Mesothelial cell of epicardium (in vitro differentiated cells): Measurements from ENCODE around the gene GPC6. TPM values are rescaled to one million over a fixed set of nuclear protein-coding genes. Genes with fewer than 3 reads are reported as not detected.

Experiments
- DNase-seq, 2 experiments: peaks; one replicate each; pipeline ENCODE4 v3.0.0; 2021; ENCODE audit warnings: low spot score in 2 of 2; ENCODE audit not compliant: unreplicated experiment in 2 of 2
- H3K27ac Mint-ChIP-seq: 2 replicates; pipeline ENCODE4 v1.8.0; 2021; ENCODE audit warnings: mixed read lengths
- H3K27me3 Mint-ChIP-seq: 2 replicates; pipeline ENCODE4 v1.8.0; 2021; ENCODE audit warnings: low read depth, mixed read lengths
- H3K36me3 Mint-ChIP-seq: 2 replicates; pipeline ENCODE4 v1.8.0; 2021; ENCODE audit warnings: mixed read lengths
- H3K4me1 Mint-ChIP-seq: 2 replicates; pipeline ENCODE4 v1.8.0; 2021; ENCODE audit warnings: mixed read lengths
- H3K4me3 Mint-ChIP-seq: 2 replicates; pipeline ENCODE4 v1.8.0; 2021; ENCODE audit warnings: mild to moderate bottlenecking, moderate library complexity, mixed read lengths
- H3K9me3 Mint-ChIP-seq: 2 replicates; pipeline ENCODE4 v1.8.0; 2021; ENCODE audit warnings: mixed read lengths
- CTCF ChIP-seq: fragments of 200-600 bp; sonication (generic); IDR thresholded peaks from one replicate; pipeline ENCODE4 v1.5.0; 2021; ENCODE audit warnings: antibody characterized with exemption; ENCODE audit not compliant: unreplicated experiment
- total RNA-seq: library from RNA; stranded (reverse); gene quantifications from 3 replicates; pipeline ENCODE4 v1.2.1, GENCODE V29; 2021

Gene GPC6
- total RNA-seq, 1 donor from 2014 or later: 112 TPM

- no peak for TF ChIP-seq CTCF
- Mint-ChIP-seq H3K4me3 (no peak overlapping the region), H3K27ac (no peak overlapping the region), H3K4me1 (peaks cover 50% of the 10 kb centered on the region), H3K36me3 (peaks cover 17% of the 10 kb centered on the region), H3K27me3 (no peaks in the 10 kb centered on the region), H3K9me3 (peaks cover 16% of the 10 kb centered on the region)
- DNase-seq: no peak
These were observed 824.1 kb downstream of the GPC6 start for GRCh38 chr13:94050686-94051085.

GRCh38 chr13:94053986-94054593 is 827.5 kb downstream of the GPC6 start:
- Mint-ChIP-seq H3K27me3 (no peaks in the 10 kb centered on the region), H3K27ac (peak overlapping the region; percentile 74), H3K9me3 (peaks cover 9% of the 10 kb centered on the region), H3K4me1 (peaks cover 55% of the 10 kb centered on the region), H3K36me3 (peaks cover 11% of the 10 kb centered on the region), H3K4me3 (no peak overlapping the region)
- DNase-seq: no peak
- TF ChIP-seq CTCF: no peak

GRCh38 chr13:94056362-94056990 is 829.9 kb downstream of the GPC6 start:
- no peak for DNase-seq
- Mint-ChIP-seq H3K9me3 (no peaks in the 10 kb centered on the region), H3K4me1 (peaks cover 61% of the 10 kb centered on the region), H3K4me3 (no peak overlapping the region), H3K27me3 (no peaks in the 10 kb centered on the region), H3K36me3 (no peaks in the 10 kb centered on the region), H3K27ac (peak overlapping the region; percentile 84)
- no peak for TF ChIP-seq CTCF

- H3K27ac Mint-ChIP-seq: peak overlapping the region; percentile 84
- H3K36me3 Mint-ChIP-seq: no peaks in the 10 kb centered on the region
- DNase-seq: no peak
- no peak for TF ChIP-seq CTCF
- H3K9me3 Mint-ChIP-seq: no peaks in the 10 kb centered on the region
- H3K27me3 Mint-ChIP-seq: no peaks in the 10 kb centered on the region
- H3K4me3 Mint-ChIP-seq: no peak overlapping the region
- H3K4me1 Mint-ChIP-seq: peaks cover 60% of the 10 kb centered on the region
These were observed 831.1 kb downstream of the GPC6 start for GRCh38 chr13:94057618-94058186.

- H3K9me3 Mint-ChIP-seq: no peaks in the 10 kb centered on the region
- peaks cover 67% of the 10 kb centered on the region for H3K4me1 Mint-ChIP-seq
These were observed 832.3 kb downstream of the GPC6 start for GRCh38 chr13:94058821-94059360.

More at GRCh38 chr13:94058821-94059360, 832.3 kb downstream of the GPC6 start:
- H3K27ac Mint-ChIP-seq: peak overlapping the region; percentile 43
- no peak for DNase-seq
- TF ChIP-seq CTCF: no peak
- no peak overlapping the region for H3K4me3 Mint-ChIP-seq
- H3K27me3 Mint-ChIP-seq: no peaks in the 10 kb centered on the region
- no peaks in the 10 kb centered on the region for H3K36me3 Mint-ChIP-seq
